Measurements from ENCODE around the gene B4GALT6. TPM values are rescaled to one million over a fixed set of nuclear protein-coding genes. Genes with fewer than 3 reads are reported as not detected.
A peak's percentile ranks its signal among the peaks of the same experiment; 100 is the strongest.

B4GALT6 gene
- total and polyA plus RNA-seq, 10 of the 15 experiments (the other 5 are each of a cell fraction or from before 2014, with no cell fraction given): 11.9 to 47.4 (median 18.0) TPM

DNA sequence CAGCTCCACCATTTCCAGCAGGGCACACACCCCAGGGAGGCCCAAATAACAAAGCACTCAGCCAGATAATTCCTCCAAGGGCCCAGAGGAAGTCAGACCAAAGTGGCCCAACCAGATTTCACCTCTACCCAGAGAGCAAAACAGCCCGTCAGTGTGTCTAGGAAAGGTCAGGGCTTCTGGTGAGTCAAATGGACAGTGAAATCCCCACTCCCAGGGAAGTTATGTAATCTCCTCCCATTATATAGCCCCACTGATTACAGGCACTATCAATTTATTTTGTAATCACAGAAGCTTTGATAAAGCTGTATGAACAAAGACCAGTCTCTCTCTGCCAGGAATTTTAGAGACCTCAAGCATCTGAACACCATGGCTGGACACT, 4.0 kb downstream of the B4GALT6 start:
- intact Hi-C loops (cut with micrococcal nuclease; ENCODE audit: unreplicated experiment): no loop called here

More for the DNA sequence above, 4.0 kb downstream of the B4GALT6 start:
- Histone ChIP-seq H3K27me3 (replicated peaks in 1 of 2; ENCODE audit: control insufficient read depth in 2 of 2, insufficient read depth in 2 of 2, low read length in 1 of 2) (no peaks in the 10 kb centered on the region), H4K20me1 (ENCODE audit: control insufficient read depth, insufficient read depth) (no peaks in the 10 kb centered on the region), H3K4me1 (ENCODE audit: control insufficient read depth, insufficient read depth, low read length) (peaks cover 23% of the 10 kb centered on the region), H3K9ac (ENCODE audit: control insufficient read depth, insufficient read depth, low read length) (peak overlapping the region; percentile 53), H3K4me2 (ENCODE audit: control insufficient read depth, insufficient read depth) (peak overlapping the region; percentile 63), H2AFZ (ENCODE audit: control insufficient read depth, low read depth, low read length) (no peak overlapping the region), H3K27ac (ENCODE audit: control insufficient read depth, insufficient read depth) (peak overlapping the region; percentile 57), H3K79me2 (ENCODE audit: control insufficient read depth, insufficient read depth, low read length) (peaks cover 94% of the 10 kb centered on the region), H3K9me3 (replicated peaks; ENCODE audit: control insufficient read depth, insufficient read depth, low read length) (no peaks in the 10 kb centered on the region), H3K4me3 (peak overlapping the region; percentile 100; the same call in 1 of the 2 replicates), H3K36me3 (ENCODE audit: control insufficient read depth in 2 of 2, insufficient read depth in 2 of 2, low read length in 1 of 2) (no peaks in the 10 kb centered on the region)
- TF ChIP-seq SPI1 (IDR thresholded peaks at IDR 0.05; ENCODE audit: borderline replicate concordance, insufficient read depth, low read depth, low read length) (no peak), RUNX3 (IDR thresholded peaks at IDR 0.05; ENCODE audit: low read length) (no peak), JUNB (IDR thresholded peaks at IDR 0.05) (no peak)
- TF ChIP-seq, protein P1, sequence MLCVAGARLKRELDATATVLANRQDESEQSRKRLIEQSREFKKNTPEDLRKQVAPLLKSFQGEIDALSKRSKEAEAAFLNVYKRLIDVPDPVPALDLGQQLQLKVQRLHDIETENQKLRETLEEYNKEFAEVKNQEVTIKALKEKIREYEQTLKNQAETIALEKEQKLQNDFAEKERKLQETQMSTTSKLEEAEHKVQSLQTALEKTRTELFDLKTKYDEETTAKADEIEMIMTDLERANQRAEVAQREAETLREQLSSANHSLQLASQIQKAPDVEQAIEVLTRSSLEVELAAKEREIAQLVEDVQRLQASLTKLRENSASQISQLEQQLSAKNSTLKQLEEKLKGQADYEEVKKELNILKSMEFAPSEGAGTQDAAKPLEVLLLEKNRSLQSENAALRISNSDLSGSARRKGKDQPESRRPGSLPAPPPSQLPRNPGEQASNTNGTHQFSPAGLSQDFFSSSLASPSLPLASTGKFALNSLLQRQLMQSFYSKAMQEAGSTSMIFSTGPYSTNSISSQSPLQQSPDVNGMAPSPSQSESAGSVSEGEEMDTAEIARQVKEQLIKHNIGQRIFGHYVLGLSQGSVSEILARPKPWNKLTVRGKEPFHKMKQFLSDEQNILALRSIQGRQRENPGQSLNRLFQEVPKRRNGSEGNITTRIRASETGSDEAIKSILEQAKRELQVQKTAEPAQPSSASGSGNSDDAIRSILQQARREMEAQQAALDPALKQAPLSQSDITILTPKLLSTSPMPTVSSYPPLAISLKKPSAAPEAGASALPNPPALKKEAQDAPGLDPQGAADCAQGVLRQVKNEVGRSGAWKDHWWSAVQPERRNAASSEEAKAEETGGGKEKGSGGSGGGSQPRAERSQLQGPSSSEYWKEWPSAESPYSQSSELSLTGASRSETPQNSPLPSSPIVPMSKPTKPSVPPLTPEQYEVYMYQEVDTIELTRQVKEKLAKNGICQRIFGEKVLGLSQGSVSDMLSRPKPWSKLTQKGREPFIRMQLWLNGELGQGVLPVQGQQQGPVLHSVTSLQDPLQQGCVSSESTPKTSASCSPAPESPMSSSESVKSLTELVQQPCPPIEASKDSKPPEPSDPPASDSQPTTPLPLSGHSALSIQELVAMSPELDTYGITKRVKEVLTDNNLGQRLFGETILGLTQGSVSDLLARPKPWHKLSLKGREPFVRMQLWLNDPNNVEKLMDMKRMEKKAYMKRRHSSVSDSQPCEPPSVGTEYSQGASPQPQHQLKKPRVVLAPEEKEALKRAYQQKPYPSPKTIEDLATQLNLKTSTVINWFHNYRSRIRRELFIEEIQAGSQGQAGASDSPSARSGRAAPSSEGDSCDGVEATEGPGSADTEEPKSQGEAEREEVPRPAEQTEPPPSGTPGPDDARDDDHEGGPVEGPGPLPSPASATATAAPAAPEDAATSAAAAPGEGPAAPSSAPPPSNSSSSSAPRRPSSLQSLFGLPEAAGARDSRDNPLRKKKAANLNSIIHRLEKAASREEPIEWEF (IDR thresholded peaks at IDR 0.05; ENCODE audit: insufficient replicate concordance, low read depth, low read length): no peak
- in situ Hi-C loops (cut with MboI): no loop called here
- BruUV-seq (replicated peaks): no TSS peak
- SMC1A ChIA-PET (ENCODE audit: uncharacterized antibody, unreplicated experiment): interaction anchor here (1.1 to 15.2 kb wide), 12 partner anchors 9 to 261 kb away, joined by 3 to 169 read pairs (median 6); no protein-coding TSS in a partner anchor
- FAIRE-seq (no peak), ATAC-seq (peak; percentile 3), DNase-seq (ENCODE audit: low read depth, low spot score) (no peak)
- RAD21 ChIA-PET (ENCODE audit: unreplicated experiment): interaction anchor here (0.7 to 14.0 kb wide), 4 partner anchors 8 to 111 kb away, joined by 3 to 168 read pairs (median 36); no protein-coding TSS in a partner anchor
- 75% methylated on average over 1 of the region's 1 CpG for WGBS (ENCODE audit: insufficient coverage, insufficient replicate concordance, low lambda C conversion rate, missing lambda C conversion rate)
- POLR2A ChIA-PET: interaction anchor here (0.5 to 7.4 kb wide), 6 partner anchors 22 to 112 kb away, joined by 3 to 64 read pairs (median 6); no protein-coding TSS in a partner anchor
- CTCF ChIA-PET: interaction anchor here (0.7 to 14.8 kb wide), 12 partner anchors 8 to 180 kb away, joined by 3 to 135 read pairs (median 4); no protein-coding TSS in a partner anchor
